Measurements from ENCODE around the gene FBXW9. TPM values are rescaled to one million over a fixed set of nuclear protein-coding genes. Genes with fewer than 3 reads are reported as not detected.

The FBXW9 gene
- total and polyA plus RNA-seq, 2 of the 8 experiments (the other 6 are each of a cell fraction or from before 2014, with no cell fraction given): 10.8 to 30.1 TPM

- TF ChIP-seq SAP30 (IDR thresholded peaks at IDR 0.05; ENCODE audit: insufficient read depth, insufficient replicate concordance, low read length) (no peak), GTF2F1 (IDR thresholded peaks at IDR 0.05; ENCODE audit: borderline replicate concordance, low read depth, low read length) (no peak; the same call in 1 of the 2 replicates), CTCF (IDR thresholded peaks at IDR 0.05; ENCODE audit: control extremely low read depth in 1 of 3, insufficient read depth in 1 of 3, low read depth in 1 of 3, low read length in 3 of 3) (peak; percentile 75 to 99 (median 94)), CHD2 (IDR thresholded peaks at IDR 0.05; ENCODE audit: low read length) (peak; percentile 39; the same call in 1 of the 2 replicates), HDAC6 (IDR thresholded peaks at IDR 0.05; ENCODE audit: low read depth, low read length) (no peak), TAF1 (IDR thresholded peaks at IDR 0.05; ENCODE audit: low read depth, low read length) (peak; percentile 53), CEBPB (IDR thresholded peaks at IDR 0.05; ENCODE audit: low read depth, low read length) (no peak), HDAC2 (IDR thresholded peaks at IDR 0.05; ENCODE audit: borderline replicate concordance in 1 of 2, low read depth in 2 of 2, low read length in 2 of 2) (0 out of 4 replicates have a peak, but pooled peaks of 1 of the 2 experiments have one; percentile 22), TCF12 (IDR thresholded peaks at IDR 0.05; ENCODE audit: low read depth, low read length) (no peak), GABPA (IDR thresholded peaks at IDR 0.05; ENCODE audit: borderline replicate concordance, insufficient read depth, low read length) (no peak; the same call in 1 of the 2 replicates), ASH2L (IDR thresholded peaks at IDR 0.05; ENCODE audit: low read length) (peak; percentile 32), CTBP2 (IDR thresholded peaks at IDR 0.05; ENCODE audit: borderline replicate concordance, insufficient read depth, insufficient read length, low read length) (no peak), SRF (IDR thresholded peaks at IDR 0.05; ENCODE audit: low read depth, low read length) (no peak), SIN3A (conservative IDR thresholded peaks at IDR 0.05 in 1 of 2, IDR thresholded peaks at IDR 0.05 in 1 of 2; ENCODE audit: low read depth in 1 of 2, low read length in 2 of 2) (no peak), YY1 (IDR thresholded peaks at IDR 0.05; ENCODE audit: low read depth, low read length) (no peak), MAFK (IDR thresholded peaks at IDR 0.05; ENCODE audit: low read depth, low read length) (no peak), NANOG (IDR thresholded peaks at IDR 0.05; ENCODE audit: insufficient read depth, low read depth, low read length, poor library complexity, severe bottlenecking) (no peak), POLR2A (IDR thresholded peaks at IDR 0.05; ENCODE audit: control extremely low read depth in 1 of 2, low read depth in 2 of 2, low read length in 2 of 2) (peak in 1 of 2 experiments; percentile 56; a peak in 1 of 3 replicates)
These were observed 56.4 kb downstream of the FBXW9 start (continued) for GRCh38 chr19:12639901-12640613.

Data from H1 (cell line).